HG02938 (cell line): ENCODE measurements around the gene SPRED3.
"Not testable (repeated sequence)": the region's sequence is repeated elsewhere in the genome, so short reads cannot be mapped to it uniquely, and the experiment has no call there.

ENCODE experiments used
- ATAC-seq: cut with Tn5 transposase; IDR thresholded peaks from one replicate; pipeline ENCODE4 v1.9.1; 2021; ENCODE audit warnings: mild to moderate bottlenecking, moderate library complexity; ENCODE audit not compliant: unreplicated experiment

The SPRED3 gene

GRCh38 chr19:38417146-38417543, 28.6 kb downstream of the SPRED3 start:
- ATAC-seq: no peak

GRCh38 chr19:38417544-38418506, 29.3 kb downstream of the SPRED3 start:
- no peak for ATAC-seq

- ATAC-seq: no peak
Observed at GRCh38 chr19:38420935-38421334, 32.4 kb downstream of the SPRED3 start.

GRCh38 chr19:38421856-38422255, 33.4 kb downstream of the SPRED3 start:
- no peak for ATAC-seq

- ATAC-seq: no peak
Observed at GRCh38 chr19:38422438-38422837, 33.9 kb downstream of the SPRED3 start.

- ATAC-seq: no peak
Observed at GRCh38 chr19:38424272-38424671, 35.8 kb downstream of the SPRED3 start.

- ATAC-seq: no peak
Observed at GRCh38 chr19:38425222-38425809, 36.8 kb downstream of the SPRED3 start.

- ATAC-seq: no peak
Observed at GRCh38 chr19:38425810-38426466, 37.4 kb downstream of the SPRED3 start, which contains the start of gene RASGRP4. RASGRP4 (minus strand) TSS chr19:38426219; CDS start chr19:38426091, 128 bp downstream.

GRCh38 chr19:38427035-38427677, 38.7 kb downstream of the SPRED3 start:
- not testable (repeated sequence) for ATAC-seq

- no peak for ATAC-seq
Observed at GRCh38 chr19:38429055-38429810, 40.7 kb downstream of the SPRED3 start.

GRCh38 chr19:38429811-38430156, 41.3 kb downstream of the SPRED3 start:
- no peak for ATAC-seq

- no peak for ATAC-seq
Observed at GRCh38 chr19:38430931-38431330, 42.4 kb downstream of the SPRED3 start.

- ATAC-seq: no peak
Observed at GRCh38 chr19:38433268-38433733, 44.8 kb downstream of the SPRED3 start, which contains the start of gene RYR1. RYR1 (plus strand) TSS chr19:38433691; CDS start chr19:38433830, 139 bp downstream.

GRCh38 chr19:38434549-38435051, 46.1 kb downstream of the SPRED3 start:
- ATAC-seq: no peak

- ATAC-seq: no peak
Observed at GRCh38 chr19:38437295-38437694, 48.8 kb downstream of the SPRED3 start.

- no peak for ATAC-seq
Observed at GRCh38 chr19:38437917-38438316, 49.4 kb downstream of the SPRED3 start.

- ATAC-seq: no peak
Observed at GRCh38 chr19:38440592-38440991, 52.1 kb downstream of the SPRED3 start.

- ATAC-seq: no peak
Observed at GRCh38 chr19:38441657-38442348, 53.3 kb downstream of the SPRED3 start.

GRCh38 chr19:38442736-38443135, 54.2 kb downstream of the SPRED3 start:
- ATAC-seq: no peak
